HepG2 (cell line): Measurements from ENCODE around the gene DRAM1. TPM values are rescaled to one million over a fixed set of nuclear protein-coding genes. Genes with fewer than 3 reads are reported as not detected.
"Not testable (repeated sequence)": the region's sequence is repeated elsewhere in the genome, so short reads cannot be mapped to it uniquely, and the experiment has no call there.

ENCODE experiments used
- ATAC-seq: fragments of 200-7000 bp; cut with Tn5 transposase; 3 replicates; pipeline ENCODE4 v1.9.1; 2020; ENCODE audit warnings: mild to moderate bottlenecking, moderate library complexity
- BruUV-seq: library from RNA; stranded (reverse); fragments of 400-500 nt; replicated peaks from 2 replicates; lab custom pipeline; 2021; lab: Mats Ljungman, UMichigan
- CTCF ChIA-PET: fragments of 300-600 bp; formaldehyde crosslinking; extraction: SDS; loops from one replicate; lab custom pipeline; 2021; ENCODE audit warnings: low total read pairs, inconsistent platforms, low intra/inter-chr PET ratio; lab: Yijun Ruan, JAX
- POLR2A ChIA-PET: fragments of 350-600 bp; sonication (Branson Sonifier 250); formaldehyde crosslinking; loops from one replicate; lab custom pipeline; 2020; ENCODE audit warnings: antibody characterized with exemption, inconsistent platforms; lab: Yijun Ruan, JAX
- DNase-seq: peaks from one replicate; pipeline ENCODE4 v3.0.0-alpha.2; 2015; ENCODE audit warnings: low spot score
- FAIRE-seq: peaks from 3 replicates; lab custom pipeline; 2011; peaks lifted over from hg19 to GRCh38; lab: Jason Lieb, UNC
- H2AFZ ChIP-seq: one replicate; pipeline ENCODE4 v1.6.1; 2011; ENCODE audit warnings: low read length, inconsistent platforms
- H3K27ac ChIP-seq: fragments of 300-600 bp; 3 replicates; pipeline ENCODE4 v1.8.0; 2011; ENCODE audit warnings: mixed run types, mild to moderate bottlenecking, mixed read lengths, low read length, inconsistent platforms; ENCODE audit not compliant: insufficient read depth; ENCODE audit errors: extremely low read length
- H3K27me3 ChIP-seq, 2 experiments: fragments of 200-600 bp in 1 of 2; 2 replicates in 1 of 2; 3 replicates in 1 of 2; pipeline versions ENCODE4 v1.6.0 to v1.8.0; 2011; ENCODE audit warnings: low read length in 2 of 2, mild to moderate bottlenecking in 2 of 2, moderate library complexity in 2 of 2, inconsistent platforms in 1 of 2; ENCODE audit not compliant: insufficient read depth in 2 of 2, control insufficient read depth in 1 of 2
- H3K36me3 ChIP-seq, 2 experiments: fragments of 200-600 bp in 1 of 2; replicated peaks in 1 of 2; 2 replicates in 1 of 2; 3 replicates in 1 of 2; pipeline versions ENCODE4 v1.5.1 to v1.8.0; 2011; ENCODE audit warnings: low read length in 2 of 2, inconsistent platforms in 1 of 2; ENCODE audit not compliant: insufficient read depth in 2 of 2, control insufficient read depth in 1 of 2
- H3K4me1 ChIP-seq: 2 replicates; pipeline ENCODE4 v1.5.1; 2012; ENCODE audit warnings: low read length, inconsistent platforms; ENCODE audit not compliant: insufficient read depth
- H3K4me2 ChIP-seq: 2 replicates; pipeline ENCODE4 v1.6.0; 2011; ENCODE audit warnings: low read depth, low read length, inconsistent platforms
- H3K4me3 ChIP-seq, 3 experiments: fragments of 200-600 bp in 1 of 3; sonication (generic), shearing (Covaris generic) in 1 of 3; replicated peaks in 1 of 3; 2 replicates each; pipeline ENCODE4 v1.5.1; 2011 to 2016; ENCODE audit warnings: low read length in 3 of 3, inconsistent platforms in 2 of 3, low read depth in 2 of 3, mild to moderate bottlenecking in 2 of 3, control low read depth in 1 of 3, mixed read lengths in 1 of 3; ENCODE audit not compliant: insufficient read depth in 1 of 3
- H3K79me2 ChIP-seq: one replicate; pipeline ENCODE4 v1.6.1; 2011; ENCODE audit warnings: low read length, inconsistent platforms; ENCODE audit not compliant: insufficient read depth
- H3K9ac ChIP-seq: 2 replicates; pipeline ENCODE4 v1.6.0; 2011; ENCODE audit warnings: mild to moderate bottlenecking, low read depth, low read length, inconsistent platforms; ENCODE audit not compliant: insufficient read depth
- H3K9me3 ChIP-seq: 2 replicates; pipeline ENCODE4 v1.5.1; 2012; ENCODE audit warnings: mild to moderate bottlenecking, low read length
- H4K20me1 ChIP-seq: 2 replicates; pipeline ENCODE4 v1.6.0; 2011; ENCODE audit warnings: inconsistent platforms, mild to moderate bottlenecking, low read length, moderate library complexity; ENCODE audit not compliant: insufficient read depth
- FOSL1 ChIP-seq: sonication (generic); formaldehyde crosslinking; IDR thresholded peaks from 2 replicates; pipeline ENCODE4 v1.9.0; 2021; ENCODE audit warnings: missing genetic modification reagents, borderline replicate concordance
- GPN1 ChIP-seq: sonication (generic); formaldehyde crosslinking; IDR thresholded peaks from 2 replicates; pipeline ENCODE4 v1.5.1; 2020; ENCODE audit warnings: missing genetic modification reagents, borderline replicate concordance
- LCORL ChIP-seq, 2 experiments: fragments of 450-650 bp in 1 of 2; sonication (generic) in 1 of 2; formaldehyde crosslinking in 1 of 2; IDR thresholded peaks; 2 replicates each; pipeline versions ENCODE4 v1.5.0 to v1.6.1; 2017 to 2020; ENCODE audit warnings: antibody characterized with exemption in 1 of 2, missing genetic modification reagents in 1 of 2
- NFKB2 ChIP-seq: sonication (generic); formaldehyde crosslinking; IDR thresholded peaks from 2 replicates; pipeline ENCODE4 v1.4.0; 2020; ENCODE audit warnings: missing genetic modification reagents, borderline replicate concordance
- PAF1 ChIP-seq: IDR thresholded peaks from 2 replicates; pipeline ENCODE4 v1.6.1; 2016; ENCODE audit warnings: missing genetic modification reagents, missing compliant biosample characterization
- SNAI1 ChIP-seq: sonication (generic); formaldehyde crosslinking; IDR thresholded peaks from 2 replicates; pipeline ENCODE4 v1.5.0; 2020; ENCODE audit warnings: mild to moderate bottlenecking, missing genetic modification reagents, borderline replicate concordance
- TOPORS ChIP-seq: sonication (generic); formaldehyde crosslinking; IDR thresholded peaks from 2 replicates; pipeline ENCODE4 v1.8.0; 2023; ENCODE audit warnings: mild to moderate bottlenecking, missing genetic modification reagents
- ZFP37 ChIP-seq: sonication (generic); formaldehyde crosslinking; IDR thresholded peaks from 2 replicates; pipeline ENCODE4 v1.4.0; 2020; ENCODE audit warnings: missing genetic modification reagents, borderline replicate concordance
- ZNF12 ChIP-seq: sonication (generic); formaldehyde crosslinking; IDR thresholded peaks from 2 replicates; pipeline ENCODE4 v1.5.0; 2020; ENCODE audit warnings: missing genetic modification reagents
- ZNF260 ChIP-seq: sonication (generic); formaldehyde crosslinking; IDR thresholded peaks from 2 replicates; pipeline ENCODE4 v1.4.0; 2020; ENCODE audit warnings: missing genetic modification reagents, low read depth, mild to moderate bottlenecking, borderline replicate concordance
- ZNF335 ChIP-seq: sonication (generic); formaldehyde crosslinking; IDR thresholded peaks from 2 replicates; pipeline ENCODE4 v1.4.0; 2020; ENCODE audit warnings: missing genetic modification reagents
- ZNF431 ChIP-seq: sonication (generic); formaldehyde crosslinking; IDR thresholded peaks from 2 replicates; pipeline ENCODE4 v1.9.0; 2022; ENCODE audit warnings: missing genetic modification reagents, low read depth, mild to moderate bottlenecking, borderline replicate concordance
- WGBS: methylation state at CpG from one replicate; pipeline ENCODE4 v1.1.6; 2017; ENCODE audit warnings: low lambda C conversion rate; 5-methylcytosine and 5-hydroxymethylcytosine counted together
- in situ Hi-C: cut with HindIII; loops from 2 replicates; pipeline ENCODE4 v1.10.0; 2017; ENCODE audit warnings: low pct_unique_long_range_greater_than_20kb; ENCODE audit not compliant: extremely low pct_ligation_motif_present
- intact Hi-C: fragments of 100-400 bp; cut with micrococcal nuclease; formaldehyde crosslinking; loops from one replicate; pipeline ENCODE4 v1.10.0; 2022; ENCODE audit not compliant: unreplicated experiment
- polyA plus RNA-seq, 8 experiments: library from polyadenylated mRNA; depleted of rRNA in 3 of 8; stranded (reverse) in 7 of 8; unstranded in 1 of 8; fragments of >200 nt; fragmentation: Illumina TruSeq in 4 of 8; extraction: Trizol in 4 of 8; gene quantifications; 2 replicates each; pipeline versions ENCODE4 v1.2.1 to v1.2.3, GENCODE V29; 2011 to 2016; ENCODE audit warnings: low read depth in 4 of 8, missing spikeins in 1 of 8, mixed read lengths in 1 of 8; ENCODE audit not compliant: insufficient read depth in 1 of 8
- total RNA-seq, 5 experiments: library from RNA; depleted of rRNA; stranded (reverse); fragments of >200 nt; fragmentation: Illumina TruSeq; extraction: Trizol; gene quantifications; 2 replicates each; pipeline ENCODE4 v1.2.3, GENCODE V29; 2016; ENCODE audit warnings: low read depth in 1 of 5
- TF ChIP-seq, protein P1 (sequence below): IDR thresholded peaks from 2 replicates; pipeline ENCODE4 v1.6.1; 2016; ENCODE audit warnings: missing biosample characterization, missing genetic modification reagents, low read depth
- TF ChIP-seq, protein P2 (sequence below): fragments of 450-650 bp; IDR thresholded peaks from 2 replicates; pipeline ENCODE4 v1.6.1; 2017

The DRAM1 gene
- total and polyA plus RNA-seq, 2 of the 13 experiments (the other 11 are each of a cell fraction or from before 2014, with no cell fraction given), result 20.9 to 32.6 TPM

DNA sequence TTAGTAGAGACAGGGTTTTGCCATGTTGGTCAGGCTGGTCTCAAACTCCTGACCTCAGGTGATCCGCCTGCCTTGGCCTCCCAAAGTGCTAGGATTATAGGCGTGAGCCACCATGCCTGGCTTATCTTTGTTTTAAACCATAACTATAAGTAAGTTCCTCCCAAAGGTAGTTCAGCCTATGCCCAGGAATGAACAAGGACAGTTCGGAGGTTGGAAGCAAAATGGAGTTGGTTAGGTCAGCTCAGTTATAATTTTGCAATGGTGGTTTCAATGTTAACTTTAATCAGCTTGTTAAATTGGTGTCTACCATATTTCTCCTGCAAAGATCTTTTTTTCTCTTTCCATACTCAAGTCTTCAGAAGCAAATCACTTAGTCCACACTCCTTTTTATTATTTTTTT lies 9.8 kb upstream of the DRAM1 start:
- H4K20me1 ChIP-seq, ATAC-seq, H3K4me2 ChIP-seq, CTCF ChIA-PET, BruUV-seq, intact Hi-C loops, H3K36me3 ChIP-seq, FAIRE-seq, DNase-seq, H3K4me3 ChIP-seq, in situ Hi-C loops, H3K79me2 ChIP-seq, H2AFZ ChIP-seq, H3K27ac ChIP-seq, H3K27me3 ChIP-seq, H3K9ac ChIP-seq: not testable (repeated sequence)
- WGBS, result 87% methylated on average over 3 of the region's 3 CpGs
- Histone ChIP-seq H3K9me3 (peaks cover 11% of the 10 kb centered on the region; the same call in 1 of the 2 replicates), H3K4me1 (peaks cover 28% of the 10 kb centered on the region)
- POLR2A ChIA-PET, result interaction anchor here (1.8 kb wide), 1 partner anchor 10 kb away, joined by 6 read pairs; the partner anchor contains the start of gene DRAM1

DNA sequence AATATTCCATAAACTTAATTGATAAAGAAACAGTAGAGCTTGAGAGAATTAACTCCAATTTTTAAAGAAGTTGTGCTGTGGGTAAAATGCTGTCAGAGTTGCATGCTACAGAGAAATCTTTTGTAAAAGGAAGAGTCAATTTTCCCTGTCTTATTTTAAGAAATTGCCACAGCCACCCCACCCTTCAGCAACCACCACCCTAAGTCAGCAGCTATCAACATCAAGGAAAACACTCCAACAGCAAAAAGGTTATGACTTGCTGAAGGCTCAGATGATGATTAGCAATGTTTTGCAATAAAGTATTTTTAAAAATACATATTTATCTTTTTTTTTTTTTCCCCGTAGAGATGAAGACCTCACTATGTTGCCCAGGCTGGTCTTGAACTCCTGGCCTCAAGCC lies 6.5 kb upstream of the DRAM1 start:
- H4K20me1 ChIP-seq, result no peaks in the 10 kb centered on the region
- no peak overlapping the region for H3K4me3 ChIP-seq
- no TSS peak for BruUV-seq
- no peaks in the 10 kb centered on the region for H3K79me2 ChIP-seq
- ChIA-PET POLR2A (no interaction called here), CTCF (no interaction called here)
- no peak overlapping the region for H3K4me2 ChIP-seq
- ATAC-seq, result no peak
- peaks cover 29% of the 10 kb centered on the region for H3K4me1 ChIP-seq
- peaks cover 0 to 1% of the 10 kb centered on the region in 2 experiments; a peak in 1 of 5 replicates for H3K27me3 ChIP-seq
- DNase-seq, result no peak
- FAIRE-seq, result no peak
- no peaks in the 10 kb centered on the region for H3K36me3 ChIP-seq
- H3K9me3 ChIP-seq, result no peaks in the 10 kb centered on the region
- no peak overlapping the region for H3K27ac ChIP-seq
- in situ Hi-C loops, result no loop called here
- 47% methylated on average over 1 of the region's 1 CpG for WGBS
- TF ChIP-seq, protein P1, sequence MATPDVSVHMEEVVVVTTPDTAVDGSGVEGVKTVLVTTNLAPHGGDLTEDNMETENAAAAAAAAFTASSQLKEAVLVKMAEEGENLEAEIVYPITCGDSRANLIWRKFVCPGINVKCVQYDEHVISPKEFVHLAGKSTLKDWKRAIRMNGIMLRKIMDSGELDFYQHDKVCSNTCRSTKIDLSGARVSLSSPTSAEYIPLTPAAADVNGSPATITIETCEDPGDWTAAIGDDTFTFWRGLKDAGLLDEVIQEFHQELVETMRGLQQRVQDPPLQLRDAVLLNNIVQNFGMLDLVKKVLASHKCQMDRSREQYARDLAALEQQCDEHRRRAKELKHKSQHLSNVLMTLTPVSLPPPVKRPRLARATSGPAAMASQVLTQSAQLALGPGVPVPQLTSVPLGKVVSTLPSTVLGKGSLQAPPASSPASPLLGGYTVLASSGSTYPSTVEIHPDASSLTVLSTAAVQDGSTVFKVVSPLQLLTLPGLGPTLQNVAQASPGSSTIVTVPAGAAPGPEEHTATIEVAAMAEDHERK (CRISPR knock-in tag), result no peak
- TF ChIP-seq LCORL (IDR thresholded peaks at IDR 0.05) (no peak), LCORL (CRISPR knock-in tag; IDR thresholded peaks at IDR 0.05) (no peak), SNAI1 (CRISPR knock-in tag) (no peak), PAF1 (no peak), TOPORS (CRISPR knock-in tag) (no peak), ZNF431 (CRISPR knock-in tag) (no peak), GPN1 (no peak), ZNF12 (CRISPR knock-in tag) (no peak), ZFP37 (CRISPR knock-in tag) (no peak), ZNF260 (CRISPR knock-in tag) (no peak), NFKB2 (CRISPR knock-in tag) (no peak), ZNF335 (CRISPR knock-in tag) (no peak), FOSL1 (CRISPR knock-in tag) (no peak)
- TF ChIP-seq, protein P2, sequence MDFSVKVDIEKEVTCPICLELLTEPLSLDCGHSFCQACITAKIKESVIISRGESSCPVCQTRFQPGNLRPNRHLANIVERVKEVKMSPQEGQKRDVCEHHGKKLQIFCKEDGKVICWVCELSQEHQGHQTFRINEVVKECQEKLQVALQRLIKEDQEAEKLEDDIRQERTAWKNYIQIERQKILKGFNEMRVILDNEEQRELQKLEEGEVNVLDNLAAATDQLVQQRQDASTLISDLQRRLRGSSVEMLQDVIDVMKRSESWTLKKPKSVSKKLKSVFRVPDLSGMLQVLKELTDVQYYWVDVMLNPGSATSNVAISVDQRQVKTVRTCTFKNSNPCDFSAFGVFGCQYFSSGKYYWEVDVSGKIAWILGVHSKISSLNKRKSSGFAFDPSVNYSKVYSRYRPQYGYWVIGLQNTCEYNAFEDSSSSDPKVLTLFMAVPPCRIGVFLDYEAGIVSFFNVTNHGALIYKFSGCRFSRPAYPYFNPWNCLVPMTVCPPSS, result no peak
- H3K9ac ChIP-seq, result no peak overlapping the region
- no peak overlapping the region for H2AFZ ChIP-seq
- intact Hi-C loops, result no loop called here
